DLD1 (cell line): Measurements from ENCODE around the gene CYP2J2.
"Not testable (repeated sequence)": the region's sequence is repeated elsewhere in the genome, so short reads cannot be mapped to it uniquely, and the experiment has no call there.

Experiments used
- in situ Hi-C: cut with HindIII; loops from 2 replicates; pipeline ENCODE4 v1.10.0; 2017; ENCODE audit warnings: low sequenced_read_pairs

CYP2J2 gene

DNA sequence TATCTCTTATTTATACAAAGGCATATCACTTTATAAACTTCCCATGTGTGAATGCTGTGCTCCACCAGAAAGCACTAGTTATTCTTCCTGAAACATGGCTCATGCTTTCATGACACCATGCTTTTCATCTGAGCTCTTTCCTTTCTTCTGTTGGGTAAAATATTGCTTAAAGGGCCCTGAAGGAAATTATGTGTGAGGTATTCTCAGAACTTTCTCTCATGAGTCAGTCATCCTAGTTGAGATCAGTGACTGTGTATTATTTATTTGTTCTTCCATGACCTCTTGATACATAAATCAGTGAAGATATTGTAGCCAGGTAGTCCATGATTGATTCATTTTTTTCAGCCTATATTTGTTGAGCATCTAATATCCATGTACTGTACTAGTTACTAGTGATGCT, 54.8 kb downstream of the CYP2J2 start:
- in situ Hi-C loops, result no loop called here

DNA sequence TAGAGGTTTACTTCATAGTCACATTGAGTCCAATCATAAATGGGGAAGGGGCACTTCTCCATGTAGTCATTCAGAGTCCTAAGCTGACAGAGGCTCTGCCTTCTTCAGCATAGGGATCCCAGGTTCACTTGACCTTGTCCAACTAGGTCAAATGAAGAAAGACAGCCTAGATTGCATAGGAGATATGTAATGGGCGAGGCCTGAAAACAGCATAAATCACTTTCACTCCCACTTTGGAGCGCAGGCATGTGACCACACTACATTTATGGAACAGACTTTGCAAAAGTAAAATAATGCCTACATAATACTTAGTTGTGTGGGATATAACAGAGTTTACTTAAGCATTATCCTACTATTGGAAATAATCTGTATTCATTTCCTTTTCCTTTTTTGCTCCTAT, 60.1 kb downstream of the CYP2J2 start:
- in situ Hi-C loops, result no loop called here

DNA sequence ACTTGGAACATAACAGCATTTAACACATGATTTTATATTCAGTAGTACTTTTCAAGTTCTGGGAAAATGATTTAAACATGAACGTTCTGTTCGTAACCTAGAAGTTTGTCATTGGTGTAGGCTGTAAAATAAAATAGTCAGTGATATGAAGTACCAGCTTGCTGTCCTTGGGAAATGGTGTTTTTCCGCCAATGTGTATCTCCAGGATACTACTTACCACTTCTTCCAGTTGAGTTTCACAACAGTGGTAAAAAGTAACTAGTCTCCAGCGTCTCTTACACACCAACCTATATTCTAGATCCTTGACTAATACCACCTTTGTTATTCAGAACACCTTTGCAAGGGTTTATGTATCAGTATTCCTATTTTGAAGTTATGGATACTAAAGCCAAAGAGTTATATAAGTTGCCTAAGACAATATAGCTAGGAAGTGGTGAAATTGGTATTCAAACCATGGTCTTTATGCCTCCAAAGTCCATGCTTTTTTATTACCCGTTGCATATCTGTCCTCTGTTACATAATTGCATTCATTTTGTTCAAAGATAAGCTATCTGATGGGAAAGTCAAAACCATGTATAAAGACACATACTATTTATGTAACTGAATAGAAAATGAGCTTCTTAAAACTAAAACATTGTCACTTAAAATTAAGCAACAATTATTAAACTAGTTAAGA, 68.8 kb downstream of the CYP2J2 start:
- in situ Hi-C loops, result no loop called here

DNA sequence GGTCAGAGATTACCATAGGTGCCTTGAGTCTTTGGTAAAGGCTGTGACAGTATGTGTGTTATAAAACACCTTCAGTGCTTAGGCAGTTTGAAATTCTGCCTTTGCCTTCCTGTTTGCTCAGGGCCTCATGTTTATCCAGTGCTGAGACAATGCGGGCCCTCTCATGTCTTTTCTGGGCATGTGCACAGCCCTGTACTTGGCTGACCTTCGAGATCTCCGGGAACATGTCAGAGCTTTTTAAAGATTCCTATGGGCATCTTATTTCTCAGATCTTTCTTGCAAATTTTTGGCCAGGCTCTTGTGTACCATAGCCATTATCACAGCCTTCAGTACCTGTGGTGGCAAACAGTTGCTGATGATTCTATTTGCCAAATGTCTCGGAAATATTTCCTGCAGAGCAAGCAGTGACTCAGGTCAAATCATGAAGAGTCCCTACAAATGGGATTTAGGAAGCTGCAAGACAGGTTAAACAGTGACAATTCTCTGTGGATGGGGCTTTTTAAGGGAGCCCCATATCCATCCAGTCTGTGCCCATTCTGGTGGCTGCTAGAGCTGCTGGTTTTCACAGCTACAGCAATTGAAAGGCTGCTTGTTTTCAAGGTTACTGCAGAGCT, 69.7 kb downstream of the CYP2J2 start:
- in situ Hi-C loops, result no loop called here

DNA sequence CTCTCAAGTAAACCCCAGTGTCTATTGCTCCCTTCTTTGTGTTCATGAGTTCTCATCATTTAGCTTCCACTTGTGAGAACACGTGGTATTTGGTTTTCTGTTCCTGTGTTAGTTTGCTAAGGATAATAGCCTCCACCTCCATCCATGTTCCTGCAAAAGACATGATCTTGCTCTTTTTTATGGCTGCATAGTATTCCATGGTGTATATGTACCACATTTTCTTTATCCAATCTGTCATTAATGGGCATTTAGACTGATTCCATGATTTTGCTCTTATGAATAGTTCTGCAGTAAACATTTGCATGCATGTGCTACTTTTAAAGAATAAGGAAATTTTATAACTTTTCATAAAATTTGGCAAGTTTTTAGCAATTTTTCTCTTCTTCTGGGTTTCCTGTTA, 71.3 kb downstream of the CYP2J2 start:
- in situ Hi-C loops, result not testable (repeated sequence)

DNA sequence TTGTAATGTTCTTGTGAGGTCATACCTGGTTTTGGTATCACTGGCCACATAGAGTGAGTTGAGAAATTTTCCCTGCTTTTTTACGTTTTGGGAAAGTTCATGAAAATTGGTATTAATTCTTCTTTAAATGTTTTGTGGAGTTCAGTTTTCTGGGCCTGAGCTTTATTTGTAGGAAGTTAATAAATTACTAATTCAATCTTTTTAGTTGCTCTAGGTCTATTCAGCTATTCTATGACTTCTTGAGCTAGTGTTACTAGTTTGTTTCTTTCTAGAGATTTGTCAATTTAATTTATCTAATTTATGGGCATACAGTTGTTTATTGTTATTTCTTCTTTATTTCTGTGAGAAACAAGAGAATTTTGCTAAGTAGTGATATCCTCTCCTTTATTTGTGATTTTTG, 74.5 kb downstream of the CYP2J2 start:
- in situ Hi-C loops, result no loop called here

DNA sequence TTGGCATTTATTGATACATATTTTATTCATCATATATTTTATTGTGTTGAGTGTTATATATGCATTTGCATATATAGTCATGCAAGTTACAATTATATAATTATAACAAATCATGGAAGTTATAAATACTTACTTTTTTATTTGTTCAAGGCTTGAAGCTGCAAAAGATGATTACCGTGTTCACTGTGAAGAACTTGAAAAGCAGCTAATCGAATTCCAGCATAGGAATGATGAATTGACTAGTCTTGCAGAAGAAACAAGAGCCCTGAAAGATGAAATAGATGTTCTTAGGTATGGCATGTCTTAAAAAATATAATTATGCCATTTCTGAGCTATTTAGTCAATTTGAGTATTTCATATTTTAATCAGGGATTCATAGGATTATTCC, 79.7 kb downstream of the CYP2J2 start:
- in situ Hi-C loops, result no loop called here

DNA sequence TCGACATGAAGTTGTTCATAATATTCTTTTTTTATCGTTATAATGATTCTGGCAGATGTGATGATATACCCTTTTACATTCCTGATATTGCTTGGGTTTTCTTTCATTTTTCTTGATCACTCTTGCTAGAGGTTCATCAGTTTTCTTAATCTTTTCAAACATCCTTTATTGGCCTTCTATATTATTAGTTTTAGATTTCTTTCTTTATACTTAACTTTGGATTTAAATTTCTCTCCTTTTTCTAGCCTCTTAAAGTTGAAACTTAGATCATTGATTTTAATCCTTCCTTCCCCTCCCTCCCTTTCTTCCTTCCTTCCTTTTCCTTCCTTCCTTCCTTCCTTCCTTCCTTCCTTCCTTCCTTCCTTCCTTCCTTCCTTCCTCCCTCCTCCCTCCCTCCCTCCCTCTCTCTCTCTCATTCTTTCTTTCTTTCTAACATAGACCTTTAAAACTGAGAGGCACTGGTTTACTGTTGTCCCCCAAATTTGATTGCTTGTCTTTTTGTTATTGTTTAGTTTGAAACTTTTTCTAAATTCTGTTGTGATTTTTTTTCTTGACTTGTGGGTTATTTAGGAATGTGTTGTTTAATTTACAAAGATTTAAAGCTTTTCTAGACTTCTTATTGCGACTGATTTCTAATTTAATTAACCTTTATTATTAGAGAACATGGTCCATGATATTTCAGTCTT, 80.2 kb downstream of the CYP2J2 start:
- in situ Hi-C loops, result no loop called here

DNA sequence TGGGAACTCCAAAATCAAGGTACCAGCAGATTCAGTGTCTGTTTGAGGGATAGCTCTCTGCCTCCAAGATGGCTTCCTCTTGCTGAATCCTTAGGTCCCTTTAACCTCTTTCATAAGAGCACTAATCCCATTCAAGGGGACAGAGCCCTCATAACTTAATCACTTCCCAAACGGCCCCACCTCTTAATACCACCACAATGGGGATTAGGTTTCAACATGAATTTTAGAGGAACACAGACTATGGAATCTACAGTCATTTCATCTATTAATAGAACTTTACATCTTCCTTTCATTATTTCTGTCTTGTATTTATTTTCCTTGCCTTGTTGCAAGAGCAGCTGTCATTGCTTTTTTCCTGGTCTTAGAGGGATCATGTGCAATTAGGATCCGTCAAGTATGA, 81.5 kb downstream of the CYP2J2 start:
- in situ Hi-C loops, result no loop called here
